ES-I3 (cell line): ENCODE data around the gene SZT2.

ENCODE experiments used
- H3K36me3 ChIP-seq: 2 replicates; pipeline ENCODE4 v1.6.1; 2013; ENCODE audit warnings: mild to moderate bottlenecking, low read length, control low read depth, moderate library complexity; ENCODE audit not compliant: insufficient read depth
- H3K4me1 ChIP-seq: 2 replicates; pipeline ENCODE4 v1.6.1; 2013; ENCODE audit warnings: mild to moderate bottlenecking, control low read depth, low read length; ENCODE audit not compliant: insufficient read depth
- H3K9ac ChIP-seq: 2 replicates; pipeline ENCODE4 v1.6.1; 2013; ENCODE audit warnings: low read depth, mild to moderate bottlenecking, low read length, moderate library complexity
- H3K9me3 ChIP-seq: 2 replicates; pipeline ENCODE4 v1.6.1; 2013; ENCODE audit warnings: mild to moderate bottlenecking, low read length, moderate library complexity; ENCODE audit not compliant: control insufficient read depth, insufficient read depth

The SZT2 gene

DNA sequence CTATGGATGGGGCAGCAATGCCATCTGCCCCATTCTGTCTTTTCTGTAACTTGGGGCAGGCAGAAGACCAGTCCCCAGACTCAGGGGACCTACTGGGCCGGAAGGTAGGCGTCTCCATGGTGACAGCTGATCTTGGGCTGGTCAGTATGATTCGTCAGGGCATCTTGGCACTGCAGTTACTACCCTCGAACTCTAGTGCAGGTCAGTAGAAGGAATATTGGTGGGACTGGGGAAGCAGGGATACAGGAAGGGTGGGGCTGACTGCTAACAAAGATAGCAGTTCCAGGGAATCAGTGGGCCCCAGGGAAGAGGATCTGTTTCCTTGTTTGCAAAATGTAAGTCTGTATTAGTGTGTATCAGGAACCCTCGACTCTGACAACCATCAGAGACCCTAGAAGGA lies 26.2 kb downstream of the SZT2 start:
- no peaks in the 10 kb centered on the region for H3K9me3 ChIP-seq
- no peaks in the 10 kb centered on the region for H3K4me1 ChIP-seq
- H3K36me3 ChIP-seq, result peaks cover 4% of the 10 kb centered on the region; the same call in 1 of the 2 replicates
- H3K9ac ChIP-seq, result no peak overlapping the region

DNA sequence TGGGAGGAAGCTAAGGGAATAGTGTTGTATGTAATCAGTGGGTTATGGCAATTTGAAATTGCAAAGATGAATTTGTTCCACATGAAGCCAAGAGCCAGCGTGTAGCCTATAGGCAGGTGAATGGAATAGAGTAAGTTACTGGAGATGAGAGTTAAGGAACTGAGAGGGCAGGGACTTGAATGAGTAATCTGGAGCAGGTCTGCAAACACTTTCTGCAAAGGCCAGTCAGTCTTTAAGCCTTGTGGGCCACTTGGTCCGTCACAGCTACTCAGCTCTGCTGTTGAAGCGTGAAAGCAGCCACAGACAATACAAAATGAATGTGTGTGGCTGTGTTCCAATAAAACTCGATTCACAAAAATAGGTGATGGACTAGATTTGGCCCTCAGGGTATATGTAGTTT lies 29.2 kb downstream of the SZT2 start:
- Histone ChIP-seq H3K4me1 (peaks cover 6% of the 10 kb centered on the region), H3K9me3 (no peaks in the 10 kb centered on the region), H3K36me3 (peaks cover 8% of the 10 kb centered on the region; the same call in 1 of the 2 replicates), H3K9ac (no peak overlapping the region)

- no peak overlapping the region for H3K9ac ChIP-seq
- H3K36me3 ChIP-seq, result peaks cover 8% of the 10 kb centered on the region; the same call in 1 of the 2 replicates
- peaks cover 6% of the 10 kb centered on the region for H3K4me1 ChIP-seq
- H3K9me3 ChIP-seq, result no peaks in the 10 kb centered on the region
Measured at GRCh38 chr1:43419627-43420425, 30.1 kb downstream of the SZT2 start.

DNA sequence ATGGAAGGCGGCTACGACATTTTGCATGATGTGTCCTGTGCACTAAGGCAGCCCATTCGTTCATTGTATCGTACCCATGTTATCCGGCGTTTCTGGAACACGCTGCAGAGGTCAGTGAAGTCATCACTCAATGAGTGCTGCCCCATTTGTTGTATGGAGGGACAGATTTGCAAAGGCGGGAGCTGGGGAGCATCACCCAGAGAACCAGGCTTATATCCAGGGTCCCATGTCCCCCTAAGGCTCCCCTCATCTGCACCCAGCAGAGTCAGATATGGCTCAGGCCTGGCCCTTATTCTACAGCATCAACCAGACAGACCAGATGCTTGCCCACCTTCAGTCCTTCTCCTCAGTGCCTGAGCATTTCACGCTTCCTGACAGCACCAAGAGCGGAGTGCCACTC lies 31.2 kb downstream of the SZT2 start:
- Histone ChIP-seq H3K4me1 (peaks cover 6% of the 10 kb centered on the region), H3K9me3 (no peaks in the 10 kb centered on the region), H3K36me3 (peaks cover 13% of the 10 kb centered on the region), H3K9ac (no peak overlapping the region)

GRCh38 chr1:43421396-43421795 lies 31.7 kb downstream of the SZT2 start:
- Histone ChIP-seq H3K9me3 (no peaks in the 10 kb centered on the region), H3K9ac (no peak overlapping the region), H3K36me3 (peaks cover 17% of the 10 kb centered on the region), H3K4me1 (peaks cover 6% of the 10 kb centered on the region)

GRCh38 chr1:43421976-43422750 lies 32.5 kb downstream of the SZT2 start:
- no peaks in the 10 kb centered on the region for H3K9me3 ChIP-seq
- peaks cover 6% of the 10 kb centered on the region for H3K4me1 ChIP-seq
- no peak overlapping the region for H3K9ac ChIP-seq
- peaks cover 17% of the 10 kb centered on the region for H3K36me3 ChIP-seq

- Histone ChIP-seq H3K36me3 (peaks cover 23% of the 10 kb centered on the region), H3K9ac (no peak overlapping the region), H3K9me3 (no peaks in the 10 kb centered on the region), H3K4me1 (peaks cover 6% of the 10 kb centered on the region)
Measured at GRCh38 chr1:43422995-43423671, 33.4 kb downstream of the SZT2 start.

- no peak overlapping the region for H3K9ac ChIP-seq
- H3K4me1 ChIP-seq, result peaks cover 6% of the 10 kb centered on the region
- H3K36me3 ChIP-seq, result peaks cover 23% of the 10 kb centered on the region
- no peaks in the 10 kb centered on the region for H3K9me3 ChIP-seq
Measured at GRCh38 chr1:43423672-43424550, 34.2 kb downstream of the SZT2 start.

DNA sequence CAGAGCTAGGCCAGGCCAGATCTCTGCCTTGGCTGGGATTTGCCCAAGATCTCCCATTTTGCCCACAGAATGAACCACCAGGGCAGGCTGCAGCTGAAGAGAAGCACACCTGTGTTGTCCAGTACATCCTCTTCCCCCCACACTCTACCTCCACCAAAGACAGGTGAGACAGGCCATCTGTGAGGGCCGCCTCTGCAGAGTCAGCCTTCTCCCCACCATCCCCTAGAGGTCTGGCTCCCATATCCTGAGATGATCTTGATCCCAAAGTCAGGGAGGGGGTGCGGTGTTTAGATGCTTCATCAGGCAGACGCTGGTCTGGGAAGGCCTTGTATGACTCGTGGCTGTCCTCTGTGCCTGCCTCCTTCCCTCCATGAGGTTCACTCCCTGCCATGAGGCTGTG lies 35.3 kb downstream of the SZT2 start:
- no peaks in the 10 kb centered on the region for H3K9me3 ChIP-seq
- no peak overlapping the region for H3K9ac ChIP-seq
- H3K36me3 ChIP-seq, result peaks cover 23% of the 10 kb centered on the region
- peaks cover 6% of the 10 kb centered on the region for H3K4me1 ChIP-seq

GRCh38 chr1:43426221-43426620 lies 36.5 kb downstream of the SZT2 start:
- H3K4me1 ChIP-seq, result peaks cover 6% of the 10 kb centered on the region
- H3K9ac ChIP-seq, result no peak overlapping the region
- peaks cover 19% of the 10 kb centered on the region for H3K36me3 ChIP-seq
- H3K9me3 ChIP-seq, result no peaks in the 10 kb centered on the region

- Histone ChIP-seq H3K9ac (no peak overlapping the region), H3K4me1 (no peaks in the 10 kb centered on the region; the same call in 1 of the 2 replicates), H3K36me3 (peaks cover 19% of the 10 kb centered on the region), H3K9me3 (no peaks in the 10 kb centered on the region)
Measured at GRCh38 chr1:43427524-43427923, 37.8 kb downstream of the SZT2 start.

DNA sequence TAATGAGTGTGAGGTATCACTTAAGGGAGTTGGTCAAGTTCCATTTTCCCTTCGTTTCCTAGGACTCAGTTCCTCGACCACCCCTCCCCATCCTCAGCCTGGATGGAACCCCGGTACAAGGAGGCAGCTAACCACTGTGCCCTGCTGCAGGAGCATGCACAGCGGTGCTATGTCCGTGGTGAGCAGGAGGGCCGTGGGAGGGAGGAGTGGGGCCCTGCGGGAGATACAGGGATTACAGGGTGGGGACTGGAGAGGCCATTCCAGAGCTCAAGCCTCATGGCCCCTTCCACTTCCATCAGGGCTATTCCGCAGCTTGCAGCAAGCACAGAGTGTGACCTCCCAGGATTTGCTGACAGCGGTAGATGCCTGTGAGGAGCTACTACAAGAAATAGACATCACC lies 38.2 kb downstream of the SZT2 start:
- Histone ChIP-seq H3K9me3 (no peaks in the 10 kb centered on the region), H3K4me1 (no peaks in the 10 kb centered on the region), H3K9ac (no peak overlapping the region), H3K36me3 (peaks cover 18% of the 10 kb centered on the region)

GRCh38 chr1:43430831-43431230 lies 41.1 kb downstream of the SZT2 start:
- H3K36me3 ChIP-seq, result peaks cover 26% of the 10 kb centered on the region
- H3K9me3 ChIP-seq, result no peaks in the 10 kb centered on the region
- H3K9ac ChIP-seq, result no peak overlapping the region
- H3K4me1 ChIP-seq, result no peaks in the 10 kb centered on the region

DNA sequence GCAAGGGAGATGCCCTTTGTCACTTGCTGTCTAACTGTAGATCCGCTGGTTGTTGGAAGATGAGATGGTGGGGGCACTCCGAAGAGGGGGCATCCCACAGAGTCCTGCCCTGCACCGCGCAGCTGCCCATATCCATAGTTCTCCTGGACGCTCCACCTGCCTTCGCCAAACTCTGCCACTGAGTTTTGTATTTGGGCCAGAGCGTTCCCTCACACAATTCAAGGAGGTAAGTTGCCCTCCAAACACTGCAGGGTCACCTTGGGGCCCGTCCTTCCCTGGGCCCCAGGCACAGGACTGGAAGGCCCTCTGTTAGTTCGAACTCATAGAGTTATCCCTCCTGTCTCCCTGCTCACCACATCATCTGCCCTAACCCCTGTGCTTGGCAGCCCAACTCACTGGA lies 42.0 kb downstream of the SZT2 start:
- H3K9me3 ChIP-seq, result no peaks in the 10 kb centered on the region
- H3K36me3 ChIP-seq, result peaks cover 22% of the 10 kb centered on the region
- no peak overlapping the region for H3K9ac ChIP-seq
- H3K4me1 ChIP-seq, result no peaks in the 10 kb centered on the region
